Retinal pigment epithelial cell (primary cell): ENCODE results near the gene TSPAN3.

ENCODE experiments used
- DNase-seq: peaks from one replicate; pipeline ENCODE4 v3.0.0-alpha.2; 2010; ENCODE audit warnings: low read depth
- H3K4me3 ChIP-seq: 2 replicates; pipeline ENCODE4 v1.5.1; 2011; ENCODE audit warnings: mild to moderate bottlenecking, low read length, control low read depth, moderate library complexity
- CTCF ChIP-seq: conservative IDR thresholded peaks from 2 replicates; pipeline ENCODE4 v1.5.1; 2011; ENCODE audit warnings: low read depth, low read length, control low read depth, inconsistent platforms

Gene TSPAN3

GRCh38 chr15:77021803-77022381 lies 49.0 kb downstream of the TSPAN3 start:
- DNase-seq: no peak
- TF ChIP-seq CTCF: no peak
- no peak overlapping the region for H3K4me3 ChIP-seq

GRCh38 chr15:77021088-77021481 lies 49.8 kb downstream of the TSPAN3 start:
- TF ChIP-seq CTCF: no peak
- DNase-seq: no peak
- H3K4me3 ChIP-seq: no peak overlapping the region

GRCh38 chr15:77020348-77021087 lies 50.4 kb downstream of the TSPAN3 start:
- TF ChIP-seq CTCF: no peak
- H3K4me3 ChIP-seq: no peak overlapping the region
- DNase-seq: no peak

GRCh38 chr15:77019521-77020331 lies 51.2 kb downstream of the TSPAN3 start:
- DNase-seq: peak; percentile 69
- TF ChIP-seq CTCF: no peak
- no peak overlapping the region for H3K4me3 ChIP-seq

GRCh38 chr15:77018796-77019505 lies 52.0 kb downstream of the TSPAN3 start:
- no peak for DNase-seq
- H3K4me3 ChIP-seq: no peak overlapping the region
- no peak for TF ChIP-seq CTCF

GRCh38 chr15:77017761-77018720 lies 52.9 kb downstream of the TSPAN3 start:
- no peak overlapping the region for H3K4me3 ChIP-seq
- TF ChIP-seq CTCF: no peak
- DNase-seq: no peak
